ENCODE data around the gene CPA5. TPM values are rescaled to one million over a fixed set of nuclear protein-coding genes. Genes with fewer than 3 reads are reported as not detected.

The CPA5 gene
- total RNA-seq, 1 experiment from 2014 or later: not detected

DNA sequence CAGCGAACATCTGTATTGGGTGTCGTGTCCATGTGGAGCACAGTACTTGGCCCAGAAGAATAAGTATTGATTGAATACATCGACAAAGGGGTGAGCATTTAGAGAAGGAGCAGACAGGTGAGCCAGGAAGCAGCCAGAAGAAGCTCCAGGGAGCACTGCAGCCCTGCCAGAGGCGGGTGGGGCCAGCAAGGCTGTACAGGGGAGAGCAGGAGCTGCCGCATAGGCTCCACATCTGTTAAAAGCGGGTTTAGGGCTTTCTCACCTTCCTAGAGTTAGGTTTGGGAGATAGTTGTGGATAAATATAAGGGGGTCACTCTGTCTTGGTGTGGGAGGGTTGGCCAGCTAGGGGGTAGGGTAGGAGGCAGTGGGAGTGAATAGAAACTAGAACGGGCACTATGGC lies 34.4 kb downstream of the CPA5 start:
- no peak for DNase-seq (ENCODE audit: low spot score)

DNA sequence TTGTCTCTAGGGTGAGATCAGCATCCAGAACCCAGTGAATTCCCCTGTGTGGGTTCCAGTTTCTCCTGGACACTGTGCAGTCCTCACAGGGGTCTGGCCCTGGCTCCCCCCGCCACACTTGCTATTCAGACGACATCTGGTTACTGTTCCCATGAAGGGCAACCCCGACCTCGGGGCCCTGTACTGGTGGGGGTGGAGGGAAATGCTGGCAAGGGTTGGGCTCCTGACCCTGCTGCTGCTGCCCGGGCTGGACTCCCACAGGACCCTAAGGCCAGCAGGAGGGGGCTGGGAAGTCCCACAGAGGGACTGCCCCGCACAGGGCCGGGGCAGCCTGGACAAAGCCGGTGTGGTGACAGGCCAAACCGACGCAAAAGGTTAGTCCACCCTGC lies 34.9 kb downstream of the CPA5 start:
- DNase-seq (ENCODE audit: low spot score): no peak

- DNase-seq (ENCODE audit: low spot score): no peak
Measured at GRCh38 chr7:130379921-130380860, 35.6 kb downstream of the CPA5 start, which contains the start of gene CPA1. TSS of gene CPA1 (plus strand) at chr7:130380494. CDS start at chr7:130380521, 27 bp downstream.

GRCh38 chr7:130380861-130381455 lies 36.3 kb downstream of the CPA5 start:
- DNase-seq (ENCODE audit: low spot score): no peak

DNA sequence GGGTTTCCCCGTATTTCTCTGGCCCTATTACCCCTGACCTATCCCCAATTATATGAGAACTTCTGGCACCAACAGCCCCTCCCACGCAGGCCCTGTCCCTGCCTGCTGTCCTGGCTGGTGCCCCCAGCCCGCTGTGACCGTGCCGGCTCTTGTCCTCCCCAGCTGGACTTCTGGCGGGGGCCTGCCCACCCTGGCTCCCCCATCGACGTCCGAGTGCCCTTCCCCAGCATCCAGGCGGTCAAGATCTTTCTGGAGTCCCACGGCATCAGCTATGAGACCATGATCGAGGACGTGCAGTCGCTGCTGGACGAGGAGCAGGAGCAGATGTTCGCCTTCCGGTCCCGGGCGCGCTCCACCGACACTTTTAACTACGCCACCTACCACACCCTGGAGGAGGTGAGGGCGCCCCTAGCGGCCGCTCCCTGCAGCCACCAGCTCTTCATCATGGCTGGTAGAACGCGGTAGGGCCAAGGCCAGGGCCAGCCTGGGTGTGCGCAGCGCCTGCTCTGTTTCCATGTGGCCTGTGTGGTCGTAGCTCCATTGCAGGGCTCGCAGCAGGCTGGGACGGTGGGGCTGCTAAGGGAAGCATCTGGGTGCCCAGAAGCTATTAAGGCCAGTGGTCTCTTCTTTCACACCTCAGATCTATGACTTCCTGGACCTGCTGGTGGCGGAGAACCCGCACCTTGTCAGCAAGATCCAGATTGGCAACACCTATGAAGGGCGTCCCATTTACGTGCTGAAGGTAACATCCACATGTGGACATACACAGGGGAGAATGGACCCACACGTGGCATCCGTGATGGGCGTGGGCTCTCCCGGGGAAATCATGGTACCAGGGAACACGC lies 37.1 kb downstream of the CPA5 start:
- no peak for DNase-seq (ENCODE audit: low spot score)

- no peak for DNase-seq (ENCODE audit: low spot score)
Measured at GRCh38 chr7:130383187-130383980, 38.8 kb downstream of the CPA5 start.

DNA sequence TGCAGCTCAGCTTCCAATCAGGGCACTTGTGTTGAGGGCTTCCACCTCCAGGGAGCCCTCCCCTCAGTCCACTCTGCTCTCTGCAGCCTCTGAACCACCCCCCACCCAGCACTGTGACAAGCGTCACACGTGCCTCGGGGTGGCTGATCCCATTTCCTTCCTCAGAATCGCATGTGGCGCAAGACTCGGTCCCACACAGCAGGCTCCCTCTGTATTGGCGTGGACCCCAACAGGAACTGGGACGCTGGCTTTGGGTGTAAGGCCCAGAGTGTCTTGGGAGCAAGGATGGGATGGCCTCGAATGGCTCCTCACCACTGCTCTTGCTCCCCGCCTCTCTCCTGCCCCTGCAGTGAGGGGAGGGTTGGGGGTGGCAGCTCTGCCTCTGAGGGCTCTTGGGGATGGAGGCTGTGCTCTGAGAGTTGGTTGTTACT lies 39.8 kb downstream of the CPA5 start:
- no peak for DNase-seq (ENCODE audit: low spot score)

DNA sequence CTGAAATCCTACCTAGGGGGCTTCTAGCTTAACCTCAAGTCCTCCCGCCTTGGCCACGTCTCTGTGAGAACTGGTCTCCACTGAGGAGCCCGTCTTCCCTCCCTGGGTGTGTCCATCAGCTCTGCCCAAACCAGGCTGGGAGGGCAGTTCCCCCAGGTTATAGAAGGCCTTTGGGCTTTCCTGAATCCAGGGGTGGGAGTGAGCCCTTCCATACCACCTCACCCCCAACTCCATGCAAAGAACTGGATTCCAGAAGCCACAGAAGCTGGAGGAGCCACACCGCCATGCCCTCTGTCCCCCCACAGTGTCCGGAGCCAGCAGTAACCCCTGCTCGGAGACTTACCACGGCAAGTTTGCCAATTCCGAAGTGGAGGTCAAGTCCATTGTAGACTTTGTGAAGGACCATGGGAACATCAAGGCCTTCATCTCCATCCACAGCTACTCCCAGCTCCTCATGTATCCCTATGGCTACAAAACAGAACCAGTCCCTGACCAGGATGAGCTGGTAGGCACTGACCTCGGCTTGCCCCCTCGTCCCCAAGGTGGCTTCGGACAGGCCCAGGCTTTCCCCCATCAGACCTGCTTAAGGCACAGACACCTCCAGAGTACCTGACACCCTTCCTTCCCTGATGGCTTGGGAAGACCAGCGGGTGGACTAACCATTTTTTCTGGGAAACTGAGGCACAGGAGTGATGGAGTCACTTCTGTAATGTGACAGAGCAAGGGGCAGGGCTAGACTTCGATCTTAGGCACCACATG lies 40.4 kb downstream of the CPA5 start:
- no peak for DNase-seq (ENCODE audit: low spot score)

- DNase-seq (ENCODE audit: low spot score): no peak
Measured at GRCh38 chr7:130385600-130386066, 41.0 kb downstream of the CPA5 start.

- DNase-seq (ENCODE audit: low spot score): no peak
Measured at GRCh38 chr7:130386876-130387275, 42.3 kb downstream of the CPA5 start.

- no peak for DNase-seq (ENCODE audit: low spot score)
Measured at GRCh38 chr7:130387306-130387627, 42.7 kb downstream of the CPA5 start.

DNA sequence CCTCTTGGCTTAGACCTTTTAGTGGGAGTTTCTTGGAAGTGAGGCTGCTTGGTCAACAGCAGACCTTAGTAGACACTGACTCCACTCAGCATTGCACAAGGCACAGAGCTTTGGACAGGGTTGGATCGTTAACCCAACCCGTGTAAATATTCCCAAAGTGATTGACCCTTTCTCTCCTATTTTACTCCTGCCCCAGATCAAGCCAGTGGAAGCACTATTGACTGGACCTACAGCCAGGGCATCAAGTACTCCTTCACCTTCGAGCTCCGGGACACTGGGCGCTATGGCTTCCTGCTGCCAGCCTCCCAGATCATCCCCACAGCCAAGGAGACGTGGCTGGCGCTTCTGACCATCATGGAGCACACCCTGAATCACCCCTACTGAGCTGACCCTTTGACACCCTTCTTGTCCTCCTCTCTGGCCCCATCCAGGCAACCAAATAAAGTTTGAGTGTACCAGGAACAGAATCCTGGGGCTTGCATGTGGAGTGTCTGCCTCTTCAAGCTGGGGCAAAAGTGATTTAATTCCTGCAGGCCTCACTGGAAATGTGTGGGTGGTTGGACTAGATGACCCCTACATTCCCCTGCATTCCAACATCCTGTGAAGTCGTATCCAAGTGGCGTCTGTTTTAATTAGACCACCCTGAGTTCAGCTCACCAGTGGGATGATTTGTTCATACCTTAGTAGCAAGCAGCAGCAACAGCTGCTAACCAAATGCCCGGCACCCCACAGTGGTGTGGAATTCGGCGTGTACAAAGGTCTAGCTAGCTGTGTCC lies 43.2 kb downstream of the CPA5 start:
- DNase-seq (ENCODE audit: low spot score): no peak

- no peak for DNase-seq (ENCODE audit: low spot score)
Measured at GRCh38 chr7:130388671-130389070, 44.1 kb downstream of the CPA5 start.

DNA sequence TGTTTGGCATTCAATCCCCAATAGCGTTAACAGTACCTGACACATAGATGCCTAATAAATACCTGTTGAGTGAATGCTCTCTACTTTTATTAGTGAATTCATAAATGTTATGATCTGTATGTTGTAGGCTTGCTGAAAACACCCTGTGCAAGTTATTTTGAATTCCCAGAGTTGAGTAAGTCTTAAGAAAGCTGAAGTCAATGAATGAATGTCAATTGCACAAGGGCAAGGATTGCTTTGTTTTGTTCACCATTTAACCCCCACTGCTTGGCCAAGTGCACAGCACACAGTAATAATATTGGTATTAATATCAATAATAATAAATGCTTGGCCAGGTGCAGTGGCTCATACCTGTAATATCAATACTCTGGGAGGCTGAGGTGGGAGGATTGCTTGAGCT lies 45.9 kb downstream of the CPA5 start:
- no peak for DNase-seq (ENCODE audit: low spot score)

DNA sequence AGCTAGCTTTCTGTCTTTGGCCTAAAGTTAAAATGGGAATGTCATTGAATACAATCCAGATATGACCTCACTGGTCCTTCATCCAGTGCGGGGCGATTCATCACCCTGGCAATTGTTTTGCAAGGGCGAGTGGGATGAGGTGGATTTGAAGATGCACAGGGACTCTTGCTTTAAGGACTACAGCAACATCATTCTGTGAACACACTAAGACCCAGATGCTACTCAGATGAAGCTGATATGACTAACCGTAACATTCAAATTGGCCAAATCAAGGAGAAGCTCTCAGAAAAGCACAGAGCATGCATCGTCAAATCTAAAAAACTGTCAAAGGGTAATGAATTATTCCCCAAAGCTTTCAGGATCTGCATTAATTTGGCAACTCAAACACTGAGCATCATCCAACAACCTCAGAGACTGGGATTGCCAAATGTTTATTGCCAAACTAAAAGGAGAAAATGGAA lies 48.5 kb downstream of the CPA5 start:
- no peak for DNase-seq (ENCODE audit: low spot score)

GRCh38 chr7:130393841-130394411 lies 49.3 kb downstream of the CPA5 start:
- DNase-seq (ENCODE audit: low spot score): no peak

- DNase-seq (ENCODE audit: low spot score): no peak
Measured at GRCh38 chr7:130394421-130395195, 50.0 kb downstream of the CPA5 start.

- DNase-seq (ENCODE audit: low spot score): no peak
Measured at GRCh38 chr7:130395421-130395820, 50.8 kb downstream of the CPA5 start.

All from HT-29 (cell line).